C1 segment of cervical spinal cord (tissue), 14 donors: ENCODE data around the gene DTNB.

Source experiments
- DNase-seq, 14 donors: peaks; one replicate each; lab custom pipeline; 2025; lab: John Stamatoyannopoulos, UW

Gene DTNB

DNA sequence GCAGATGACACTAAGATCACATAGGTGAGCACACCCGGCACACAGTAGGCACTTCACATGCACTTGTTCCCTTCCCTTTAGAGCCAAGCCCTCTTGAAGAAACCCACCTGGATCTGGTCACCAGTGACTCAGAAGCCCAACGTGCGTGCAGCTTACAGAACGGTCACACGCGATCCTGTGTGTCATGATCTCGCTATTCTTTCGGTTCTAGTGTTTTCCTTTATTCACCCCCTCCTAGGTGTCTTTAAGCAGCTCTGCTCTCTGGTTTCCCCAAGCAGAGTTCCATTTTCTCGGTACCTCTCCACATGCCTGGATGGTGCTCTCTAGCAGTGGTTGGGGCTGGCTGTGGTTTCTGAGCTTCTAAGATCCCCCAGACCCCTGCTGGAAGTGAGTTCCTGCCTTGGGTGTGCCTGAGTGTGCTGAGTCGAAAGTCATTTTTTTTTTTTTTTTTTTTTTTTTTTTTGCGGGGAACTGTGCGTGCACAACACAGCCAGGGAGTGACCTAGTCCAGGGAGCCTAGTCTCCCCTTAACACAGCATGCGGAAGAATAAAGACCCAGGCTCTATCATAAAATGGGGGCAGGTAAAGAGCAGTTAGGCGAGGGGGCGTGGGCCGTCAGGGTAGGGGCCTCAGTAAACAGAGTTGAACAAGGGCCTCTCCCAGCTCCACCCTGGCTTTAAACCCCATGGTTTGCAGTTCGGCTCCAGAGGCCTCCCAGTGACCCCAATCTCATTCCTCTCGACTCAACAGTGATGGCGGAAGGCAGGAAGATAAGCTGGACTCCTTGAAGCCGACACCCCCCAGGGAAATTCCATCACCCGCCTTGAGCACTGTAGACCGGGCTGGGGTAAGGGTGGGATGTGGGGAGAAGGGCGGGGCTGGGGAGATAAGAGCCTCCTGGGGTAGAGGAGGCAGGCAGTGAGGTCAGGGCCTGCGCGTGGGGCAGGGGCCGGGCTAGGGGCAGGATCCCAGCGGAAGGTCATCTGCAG, 301.8 kb downstream of the DTNB start:
- no peak for DNase-seq

DNA sequence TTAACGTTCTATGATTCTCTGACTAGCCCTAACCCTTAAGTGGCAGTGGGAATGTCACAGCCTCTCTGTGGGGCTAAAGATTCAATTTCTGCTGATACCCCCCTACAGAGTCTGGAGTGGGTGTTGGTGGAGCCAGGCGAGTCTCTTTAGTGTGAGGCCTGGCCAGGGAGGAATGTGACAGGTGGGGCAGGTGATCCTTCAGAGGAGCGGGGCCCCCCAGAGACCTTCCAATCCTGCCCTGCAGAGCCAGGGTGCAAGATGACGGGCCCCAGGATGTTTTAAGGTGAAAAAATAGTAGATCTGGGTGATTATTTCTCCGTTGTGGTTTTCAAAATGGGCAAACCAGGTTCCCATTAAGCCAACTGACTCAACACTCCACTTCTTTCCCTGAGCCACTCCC, 303.5 kb downstream of the DTNB start:
- no peak for DNase-seq

DNA sequence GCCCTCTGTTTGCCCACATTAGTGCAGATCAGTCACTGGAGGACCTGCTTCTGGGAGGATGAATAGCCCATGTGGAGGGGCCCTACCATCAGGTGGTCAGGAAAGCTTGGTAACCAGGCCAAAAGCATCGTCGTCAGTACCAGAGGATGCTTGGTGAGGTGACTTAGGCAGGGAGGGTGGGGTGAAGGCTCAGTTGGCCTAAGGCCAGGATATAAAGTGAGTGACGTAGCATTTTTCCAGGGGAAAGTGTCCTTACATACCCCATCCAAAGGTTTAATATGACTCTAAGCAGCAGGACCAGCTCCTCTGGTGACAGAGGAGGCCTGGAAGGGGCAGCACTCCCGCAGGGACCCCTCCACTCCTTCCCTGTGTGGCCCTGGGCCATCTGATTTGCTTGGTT, 303.9 kb downstream of the DTNB start:
- no peak for DNase-seq

DNA sequence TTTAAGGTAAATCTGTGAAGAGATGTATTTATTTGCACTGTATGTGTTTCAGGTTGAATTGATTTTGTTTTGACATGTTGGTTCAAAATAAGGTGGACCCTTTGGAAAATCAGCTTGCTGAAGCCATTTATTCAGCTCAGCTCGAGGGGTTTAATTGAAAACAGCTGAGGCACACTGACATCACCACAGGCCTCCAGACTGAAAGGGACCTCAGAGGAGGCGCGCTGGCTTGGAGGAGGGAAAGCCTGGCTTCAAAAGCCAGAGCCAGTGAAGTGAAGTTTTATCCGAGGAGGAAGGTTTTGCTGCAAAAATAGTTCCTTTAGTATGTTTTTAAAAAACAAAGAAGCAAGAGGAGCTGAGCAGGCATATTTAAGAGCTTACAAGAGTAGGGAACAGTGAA, 304.7 kb downstream of the DTNB start:
- no peak for DNase-seq

DNA sequence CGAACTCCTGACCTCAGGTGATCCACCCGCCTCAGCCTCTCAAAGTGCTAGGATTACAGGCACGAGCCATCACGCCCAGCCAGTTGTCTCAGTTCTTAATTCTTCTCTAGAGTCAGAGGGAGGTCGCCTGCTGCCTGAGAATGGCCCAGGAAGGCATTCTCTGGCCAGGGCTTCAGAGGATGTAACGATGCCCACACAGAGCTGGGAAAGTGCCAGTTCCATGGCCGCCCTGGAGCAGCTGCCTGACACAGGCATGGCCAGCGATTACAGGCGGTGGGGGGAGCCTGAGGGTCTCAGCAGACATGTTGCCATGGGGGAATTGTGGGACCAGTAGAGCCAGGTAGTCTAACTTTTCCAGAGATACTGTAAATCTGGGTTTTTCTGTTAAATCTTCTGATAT, 306.1 kb downstream of the DTNB start:
- peak in 1 of 14 donors; percentile 21 for DNase-seq

DNA sequence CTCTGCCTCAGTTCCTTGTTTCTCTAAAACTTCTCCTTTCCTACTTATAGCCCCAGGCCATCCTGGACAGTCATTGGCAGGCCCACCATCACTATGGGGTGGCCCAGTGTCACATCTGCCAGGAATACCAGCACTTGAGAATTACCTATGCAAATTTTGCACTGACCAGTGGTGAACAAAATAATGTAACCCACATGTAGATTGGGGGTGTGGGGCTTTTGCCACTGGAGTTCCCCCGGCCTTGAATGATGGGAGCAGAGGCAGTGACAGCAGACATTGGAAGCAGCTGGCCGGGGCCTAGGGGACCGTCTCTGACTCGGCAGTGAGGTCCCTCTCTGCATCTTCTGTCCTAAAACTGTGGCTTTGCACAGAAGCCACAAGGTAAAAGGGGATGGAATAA, 306.7 kb downstream of the DTNB start:
- no peak for DNase-seq

DNA sequence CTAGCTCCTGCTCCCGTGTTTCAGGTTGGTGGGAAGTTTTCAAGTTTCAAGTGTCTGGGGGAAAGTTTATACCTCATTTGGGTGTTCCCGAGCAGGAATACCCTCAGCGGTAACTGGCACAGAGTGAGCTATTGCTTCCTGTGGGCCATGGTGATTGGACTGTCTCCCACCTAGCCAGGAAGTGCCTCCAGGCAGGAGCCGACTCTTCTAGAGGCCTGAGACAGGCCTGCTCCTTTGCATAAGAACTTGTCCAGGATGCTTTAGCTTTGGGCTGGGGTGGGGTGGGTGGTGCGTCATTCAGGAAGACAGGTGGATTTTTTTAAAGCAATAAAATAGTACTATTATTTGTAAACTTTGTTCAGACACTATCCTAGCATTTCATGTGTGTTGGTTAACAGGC, 308.1 kb downstream of the DTNB start:
- DNase-seq, result no peak

DNA sequence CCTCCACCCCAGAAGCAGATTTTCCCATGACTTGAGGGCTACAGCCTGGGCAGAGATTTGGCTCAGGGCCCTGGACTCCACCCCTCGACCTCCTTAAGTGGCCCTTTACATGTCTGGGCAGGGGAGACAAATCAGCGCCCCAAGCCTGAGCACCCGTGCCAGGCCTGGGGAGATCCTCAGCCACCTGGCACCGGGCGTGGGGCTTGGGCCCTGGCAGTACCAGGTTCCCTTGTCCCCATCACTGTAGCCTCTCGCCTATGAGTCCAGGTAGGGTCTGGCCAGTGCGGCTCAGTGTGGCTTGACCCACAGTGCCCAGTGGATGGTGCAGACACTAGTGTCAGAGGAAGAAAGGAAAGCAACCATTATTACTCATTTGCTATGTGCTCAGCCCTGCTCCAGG, 309.6 kb downstream of the DTNB start:
- DNase-seq, result no peak

DNA sequence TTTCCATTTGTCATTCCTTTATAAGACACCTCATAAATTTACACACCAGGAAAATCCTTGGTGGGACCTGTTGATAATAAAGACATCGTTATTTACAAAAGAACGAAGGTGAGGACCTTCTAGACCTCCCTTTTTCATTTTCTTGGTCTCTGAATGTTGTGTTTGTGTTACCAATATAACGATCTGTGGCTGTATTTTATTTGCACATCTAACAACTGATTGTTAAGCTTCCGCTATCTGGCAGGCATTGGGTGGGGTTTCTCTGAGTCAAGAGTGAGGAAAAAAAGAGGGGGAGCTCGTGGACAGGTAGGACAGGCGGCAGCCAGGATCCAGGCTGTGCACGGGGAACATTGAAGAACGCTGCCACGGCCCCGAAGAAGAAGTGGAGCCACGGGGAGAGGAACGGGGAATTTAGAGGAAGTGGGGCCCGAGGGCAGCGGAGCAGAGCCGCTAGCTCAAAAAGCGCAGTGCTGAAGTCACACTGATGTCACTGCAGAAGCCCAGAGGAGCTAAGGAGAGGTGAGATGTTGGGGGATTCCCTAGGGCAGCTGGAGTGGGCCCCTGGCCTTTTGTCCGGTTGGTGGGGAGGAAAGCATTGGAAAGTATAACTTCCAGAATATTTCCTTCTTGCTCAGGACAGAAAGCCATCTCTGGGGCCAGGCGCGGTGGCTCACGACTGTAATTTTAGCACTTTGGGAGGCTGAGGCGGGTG, 310.8 kb downstream of the DTNB start:
- DNase-seq, result peak in 4 of 14 donors; percentile 14 to 29 (median 18)

DNA sequence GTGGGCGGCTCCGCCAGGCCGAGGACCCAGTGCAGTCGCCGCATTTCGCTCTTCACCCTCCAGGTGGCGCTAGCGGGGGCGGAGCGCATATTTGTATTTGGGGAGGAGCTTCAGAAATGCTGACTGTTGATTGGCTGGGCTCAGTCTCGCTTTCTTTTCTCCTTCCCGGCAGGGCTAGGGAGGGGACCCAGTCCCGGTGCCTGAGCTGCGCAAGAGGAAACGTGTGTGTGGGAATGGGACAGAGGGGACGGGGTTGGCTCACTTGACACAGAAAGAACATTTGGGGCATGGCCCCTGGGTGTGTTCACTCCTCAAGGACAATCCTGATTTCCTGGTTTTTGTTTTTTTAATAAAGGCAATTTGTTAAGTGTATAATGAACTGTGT, 311.3 kb downstream of the DTNB start:
- peak; percentile 55 to 93 (median 88) for DNase-seq

DNA sequence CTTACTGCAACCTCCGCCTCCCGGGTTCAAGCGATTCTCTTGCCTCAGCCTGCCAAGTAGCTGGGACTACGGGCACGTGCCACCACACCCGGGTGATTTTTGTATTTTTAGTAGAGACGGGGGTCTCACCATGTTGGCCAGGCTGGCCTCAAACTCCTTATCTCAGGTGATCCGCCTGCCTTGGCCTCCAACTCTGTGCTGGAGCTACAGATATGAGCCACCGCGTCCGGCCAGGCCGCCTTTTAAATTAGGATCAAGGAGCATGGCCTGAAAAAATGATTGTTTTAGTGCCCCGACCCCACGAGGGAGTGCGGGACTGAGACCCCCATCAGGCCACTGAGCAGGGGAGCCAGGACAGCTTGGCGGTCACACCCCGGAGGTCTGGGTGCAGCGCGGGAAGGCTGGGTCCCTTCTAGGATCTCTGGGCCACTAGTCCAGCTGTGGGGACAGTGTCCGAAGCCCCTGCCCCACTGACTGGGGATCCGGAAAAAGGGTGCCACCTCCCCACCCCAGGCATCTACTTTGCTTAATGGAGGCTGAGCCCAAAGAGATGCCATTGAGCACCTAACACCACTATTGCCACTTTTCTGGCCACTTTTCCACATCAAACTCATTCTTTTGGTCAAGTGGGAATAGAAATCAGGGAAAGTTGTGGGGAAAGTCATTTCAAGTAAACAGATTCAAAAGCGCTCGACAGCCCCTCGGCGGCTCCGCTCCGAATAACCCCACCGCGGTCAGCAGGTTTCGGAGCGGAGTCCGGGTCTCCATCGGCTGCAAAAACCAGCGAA, 311.9 kb downstream of the DTNB start:
- no peak for DNase-seq

DNA sequence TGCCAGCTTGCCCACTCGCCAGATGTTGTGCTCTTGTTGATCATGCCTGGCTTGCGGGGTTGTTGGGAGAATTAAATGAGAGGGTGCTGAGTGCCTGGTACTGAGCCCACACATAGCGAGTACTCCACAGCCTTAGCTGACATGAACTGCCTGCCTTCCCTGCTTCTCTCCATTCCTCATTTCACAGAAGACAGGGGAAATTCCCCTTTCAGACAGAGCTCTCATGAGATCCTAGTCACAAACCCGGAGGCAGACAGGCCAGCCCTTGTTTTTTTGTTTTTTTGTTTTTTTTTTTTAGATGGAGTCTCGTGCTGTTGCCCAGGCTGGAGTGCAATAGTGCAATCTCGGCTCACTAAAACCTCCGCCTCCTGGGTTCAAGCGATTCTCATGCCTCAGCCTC, 314.5 kb downstream of the DTNB start:
- no peak for DNase-seq

DNA sequence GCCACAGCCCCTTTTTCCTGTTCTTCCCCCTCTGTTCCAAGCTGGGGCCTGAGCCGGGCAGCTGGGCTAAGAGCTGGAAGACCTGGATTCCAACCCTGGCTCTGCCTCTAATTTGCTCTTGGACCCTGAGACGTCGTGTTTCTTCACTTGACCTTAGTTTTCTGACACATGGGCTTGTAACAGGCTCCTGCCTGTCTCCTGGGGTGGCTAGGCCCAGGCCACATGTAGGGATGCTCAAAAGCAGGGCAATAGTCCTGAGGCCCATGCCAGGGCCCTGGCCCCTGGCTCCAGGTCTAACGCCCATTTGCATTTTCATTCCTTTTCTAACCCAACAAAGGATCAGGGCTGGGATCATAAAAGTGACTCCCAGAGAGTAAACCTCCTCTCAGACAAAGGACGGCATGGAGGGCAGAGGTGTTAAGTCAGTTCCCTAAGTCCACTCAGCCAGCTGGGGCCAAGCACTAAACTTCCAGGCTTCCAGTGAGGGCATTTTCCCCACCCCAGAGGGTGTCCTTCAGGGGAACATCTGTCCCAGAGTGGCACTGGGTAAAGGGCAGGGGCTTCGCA, 315.0 kb downstream of the DTNB start:
- no peak for DNase-seq

DNA sequence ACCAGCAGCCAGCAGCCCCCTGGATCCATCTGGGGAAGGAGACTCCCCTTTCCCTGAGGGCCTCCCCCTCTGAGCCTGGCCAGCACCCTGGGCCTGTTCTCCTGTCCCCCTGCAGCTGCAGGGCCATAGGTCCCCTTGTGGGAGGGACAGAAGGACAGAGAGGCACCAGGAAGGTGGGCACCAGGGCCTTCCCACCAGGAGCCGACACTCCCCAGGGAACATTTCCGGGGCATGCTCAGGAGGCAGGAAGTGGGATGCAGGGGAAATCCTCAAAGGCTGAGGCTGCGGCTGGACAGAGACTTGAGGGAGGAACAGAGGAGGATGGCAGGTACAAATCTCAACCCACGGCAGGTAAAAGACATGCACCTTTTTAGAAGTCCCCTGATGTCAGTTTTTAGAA, 317.3 kb downstream of the DTNB start:
- DNase-seq, result no peak

DNA sequence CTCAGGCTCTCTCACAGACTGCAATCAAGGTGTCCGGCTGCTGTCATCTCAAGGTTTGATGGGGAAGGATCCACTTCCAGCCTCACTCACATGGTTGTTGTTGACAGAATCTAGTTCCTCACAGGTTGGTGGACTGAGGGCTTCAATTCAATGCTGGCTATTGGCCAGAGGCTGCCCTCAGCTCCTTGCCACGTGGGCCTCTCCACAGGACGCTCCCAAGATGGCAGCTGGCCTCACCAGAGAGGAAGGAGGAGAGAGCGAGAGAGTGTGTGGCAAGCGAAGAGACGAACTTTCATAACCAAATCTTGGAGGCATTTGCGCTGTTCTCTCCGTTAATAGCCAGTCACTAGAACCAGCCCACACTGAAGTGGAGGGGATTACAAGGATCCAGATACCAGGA, 318.1 kb downstream of the DTNB start:
- no peak for DNase-seq

DNA sequence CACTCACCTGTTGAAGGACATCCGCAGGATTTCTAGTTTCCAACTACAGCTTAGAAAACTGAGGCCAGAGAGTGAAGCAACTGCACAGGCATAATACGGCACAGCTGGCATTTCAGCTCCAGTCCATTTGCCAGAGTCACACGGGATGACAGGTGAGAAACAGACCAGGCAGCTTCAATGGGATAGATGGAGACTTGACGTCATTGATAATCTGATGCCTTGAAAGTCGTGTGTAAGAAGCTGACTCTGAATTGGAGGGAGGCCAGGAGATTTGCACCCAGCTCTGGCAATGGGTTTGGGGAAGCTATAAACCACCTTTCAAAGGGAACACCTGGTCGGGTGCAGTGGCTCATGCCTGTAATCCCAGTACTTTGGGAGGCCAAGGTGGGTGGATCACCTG, 319.3 kb downstream of the DTNB start:
- no peak for DNase-seq

DNA sequence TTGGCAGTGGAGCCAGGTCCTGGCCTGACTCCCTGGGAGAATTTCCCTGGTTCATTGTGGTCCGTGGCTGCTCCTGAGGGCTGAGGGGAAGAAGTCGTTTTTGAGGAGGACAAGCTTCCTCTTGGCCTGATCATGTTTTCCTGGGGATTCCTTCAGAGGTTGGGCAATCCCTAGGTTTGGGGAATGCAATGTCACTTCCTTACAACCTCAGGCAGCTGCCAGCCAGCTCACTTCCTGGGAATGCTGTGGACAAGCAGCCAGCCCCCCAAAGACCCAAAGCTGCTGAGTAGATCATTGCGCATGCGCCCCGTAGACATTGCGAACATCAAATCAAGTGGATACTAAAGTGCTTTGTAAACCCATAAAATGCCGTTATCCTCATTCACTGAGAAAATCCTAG, 324.0 kb downstream of the DTNB start:
- DNase-seq, result peak in 1 of 14 donors; percentile 15

DNA sequence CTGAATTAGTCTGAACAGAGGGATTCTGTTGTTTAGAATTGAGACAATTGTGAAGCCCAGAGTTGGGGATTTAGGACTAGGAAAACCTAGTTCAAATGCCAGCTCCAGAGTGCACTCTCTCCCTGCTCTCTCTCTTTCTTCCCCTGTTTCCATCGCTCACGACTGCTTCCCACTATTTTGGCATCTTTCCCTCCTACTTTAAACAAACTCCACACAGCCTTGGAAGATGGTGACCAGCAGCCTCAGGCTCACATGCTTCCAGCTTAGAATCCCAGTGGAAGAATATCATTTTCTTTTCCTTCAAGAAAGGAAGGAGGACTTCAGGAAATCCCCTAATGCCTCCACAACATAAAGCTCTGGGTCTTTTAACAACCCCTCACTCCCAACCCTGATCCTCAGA, 325.5 kb downstream of the DTNB start:
- no peak for DNase-seq

DNA sequence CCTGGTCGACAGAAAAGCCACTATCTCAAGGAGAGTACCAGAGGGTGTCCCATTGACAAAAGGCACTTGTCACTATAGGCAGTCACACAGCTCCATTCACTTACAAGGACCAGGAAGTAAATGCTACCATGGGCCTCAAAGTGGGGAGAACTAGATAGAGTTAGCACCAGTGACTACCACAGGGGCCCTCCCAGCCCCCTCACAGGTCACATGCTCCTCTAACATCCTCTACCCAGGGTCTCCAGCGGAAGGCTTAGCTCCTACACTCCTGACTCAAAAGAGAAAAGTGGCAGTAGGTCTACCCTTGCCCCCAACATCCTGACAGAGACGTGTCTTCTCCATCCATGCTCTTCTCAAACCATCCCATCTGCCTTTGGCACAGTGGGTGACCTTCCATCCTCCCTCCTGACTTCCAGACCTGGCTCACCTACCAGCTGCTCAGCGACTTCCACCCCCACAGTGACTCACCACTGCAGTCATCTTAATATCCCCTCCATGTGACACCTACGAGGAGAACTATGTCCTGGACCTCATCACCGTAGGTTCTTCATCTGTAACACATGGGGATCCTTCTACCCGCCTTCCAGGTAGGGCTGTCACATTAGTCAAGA, 326.1 kb downstream of the DTNB start:
- DNase-seq, result no peak

DNA sequence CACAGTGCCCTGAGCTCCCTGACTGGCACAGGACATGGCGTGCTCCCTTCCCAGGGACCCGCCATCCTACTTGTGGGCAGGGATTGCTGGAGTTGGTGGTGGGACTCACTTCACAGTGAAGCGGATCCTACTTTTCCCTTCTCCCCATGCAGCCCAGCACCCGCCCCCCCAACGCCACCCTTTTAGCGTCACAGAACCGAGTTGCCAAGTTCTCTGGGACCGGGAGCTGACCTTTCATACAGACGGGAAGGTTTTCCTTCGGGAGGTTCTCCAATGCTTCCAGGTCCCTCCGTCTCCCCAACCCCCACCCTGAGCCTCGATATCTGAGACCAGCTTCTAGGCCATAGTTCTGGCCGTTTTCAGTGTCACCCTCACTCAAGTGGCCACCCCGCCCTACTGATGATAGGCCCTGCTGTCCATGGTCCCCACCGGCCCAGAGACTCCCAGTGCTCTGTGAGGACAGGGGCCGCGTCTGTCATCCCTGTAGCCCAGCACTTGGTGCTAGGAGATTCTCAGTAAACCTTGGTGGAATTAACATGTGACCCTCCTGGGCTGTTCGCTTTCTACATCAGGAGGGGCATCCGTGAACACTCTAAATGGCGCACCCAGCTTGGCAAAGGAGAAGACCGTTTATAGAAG, 330.1 kb downstream of the DTNB start:
- DNase-seq, result no peak
